B cell (primary cell): Measurements from ENCODE around the gene C3orf70. TPM values are rescaled to one million over a fixed set of nuclear protein-coding genes. Genes with fewer than 3 reads are reported as not detected.

Experiments
- ATAC-seq: fragments of 200-7000 bp; cut with Tn5 transposase; one replicate; pipeline ENCODE4 v1.10.0; 2021; ENCODE audit warnings: low read depth, mild to moderate bottlenecking, moderate number of reproducible peaks, moderate library complexity
- CTCF ChIA-PET: fragments of 350-600 bp; sonication (Branson Sonifier 250); formaldehyde crosslinking; loops from one replicate; lab custom pipeline; 2021; ENCODE audit warnings: antibody characterized with exemption, inconsistent platforms; lab: Charles Lee
- POLR2A ChIA-PET: fragments of 350-600 bp; sonication (Branson Sonifier 250); formaldehyde crosslinking; loops from one replicate; lab custom pipeline; 2021; ENCODE audit warnings: antibody characterized with exemption; lab: Charles Lee
- DNase-seq: peaks from one replicate; pipeline ENCODE4 v3.0.0; 2013
- H2AFZ ChIP-seq: 2 replicates; pipeline ENCODE4 v1.6.1; 2012; ENCODE audit warnings: mild to moderate bottlenecking, low read depth, low read length; ENCODE audit not compliant: insufficient read depth, poor library complexity, severe bottlenecking
- H3K27ac ChIP-seq, 2 donors: 1 replicate in 1 of 2; 2 replicates in 1 of 2; pipeline ENCODE4 v1.5.1; 2012 to 2013; ENCODE audit warnings: low read length in 2 of 2, mild to moderate bottlenecking in 2 of 2, moderate library complexity in 1 of 2
- H3K27me3 ChIP-seq, 4 experiments: fragments of 200-600 bp in 1 of 4; sonication (generic) in 1 of 4; replicated peaks in 1 of 4; 1 replicate in 2 of 4; 2 replicates in 2 of 4; pipeline versions ENCODE4 v1.6.1 to v1.7.0; 2013 to 2016; ENCODE audit warnings: low read length in 3 of 4, mild to moderate bottlenecking in 2 of 4, mixed read lengths in 1 of 4, moderate library complexity in 1 of 4; ENCODE audit not compliant: insufficient read depth in 4 of 4, control insufficient read depth in 3 of 4; ENCODE audit errors: control extremely low read depth in 1 of 4
- H3K36me3 ChIP-seq, 2 experiments: replicated peaks in 1 of 2; 1 replicate in 1 of 2; 2 replicates in 1 of 2; pipeline versions ENCODE4 v1.6.1 to v1.7.1; 2013; ENCODE audit warnings: low read length in 1 of 2; ENCODE audit not compliant: insufficient read depth in 2 of 2, control insufficient read depth in 1 of 2; ENCODE audit errors: control extremely low read depth in 1 of 2, extremely low read depth in 1 of 2
- H3K4me1 ChIP-seq, 2 donors: fragments of 200-600 bp in 1 of 2; sonication (generic) in 1 of 2; 1 replicate in 1 of 2; 2 replicates in 1 of 2; pipeline versions ENCODE4 v1.5.1 to v1.6.1; 2013 to 2017; ENCODE audit warnings: low read length in 2 of 2; ENCODE audit not compliant: control insufficient read depth in 2 of 2, insufficient read depth in 2 of 2
- H3K4me2 ChIP-seq: replicated peaks from 2 replicates; pipeline ENCODE3; 2012; ENCODE audit warnings: mild to moderate bottlenecking, low read depth, low read length; ENCODE audit not compliant: poor library complexity, severe bottlenecking
- H3K4me3 ChIP-seq, 5 experiments: fragments of 200-600 bp in 1 of 5; sonication (generic) in 1 of 5; 1 replicate in 3 of 5; 2 replicates in 2 of 5; pipeline versions ENCODE4 v1.5.1 to v1.7.0; 2011 to 2016; ENCODE audit warnings: low read length in 4 of 5, mild to moderate bottlenecking in 4 of 5, low read depth in 2 of 5, control low read depth in 1 of 5, moderate library complexity in 1 of 5; ENCODE audit not compliant: insufficient read depth in 1 of 5; ENCODE audit errors: control extremely low read depth in 1 of 5, extremely low read depth in 1 of 5
- H3K79me2 ChIP-seq: fragments of 200-600 bp; sonication (generic); one replicate; pipeline ENCODE4 v1.6.0; 2016; ENCODE audit warnings: low read length; ENCODE audit not compliant: control insufficient read depth, insufficient read depth
- H3K9ac ChIP-seq: fragments of 200-600 bp; sonication (generic); 2 replicates; pipeline ENCODE4 v1.6.1; 2017; ENCODE audit warnings: mild to moderate bottlenecking, low read length, moderate library complexity
- H3K9me3 ChIP-seq, 3 donors: one replicate each; pipeline versions ENCODE4 v1.6.1 to v1.7.1; 2013; ENCODE audit warnings: low read length in 2 of 3; ENCODE audit not compliant: control insufficient read depth in 2 of 3, insufficient read depth in 1 of 3; ENCODE audit errors: control extremely low read depth in 1 of 3
- H4K20me1 ChIP-seq: 2 replicates; pipeline ENCODE4 v1.6.0; 2012; ENCODE audit warnings: mild to moderate bottlenecking, low read length; ENCODE audit not compliant: insufficient read depth, control insufficient read depth, poor library complexity, severe bottlenecking
- H3K27ac Mint-ChIP-seq: one replicate; pipeline ENCODE4 v1.8.0; 2021; ENCODE audit warnings: mixed read lengths
- H3K27me3 Mint-ChIP-seq: one replicate; pipeline ENCODE4 v1.8.0; 2021; ENCODE audit warnings: mixed read lengths
- H3K4me1 Mint-ChIP-seq: one replicate; pipeline ENCODE4 v1.8.0; 2021; ENCODE audit warnings: mixed read lengths
- H3K4me3 Mint-ChIP-seq: one replicate; pipeline ENCODE4 v1.8.0; 2021; ENCODE audit warnings: mixed read lengths
- H3K9me3 Mint-ChIP-seq: one replicate; pipeline ENCODE4 v1.8.0; 2022; ENCODE audit warnings: mixed read lengths; ENCODE audit not compliant: insufficient read depth
- EZH2 ChIP-seq: IDR thresholded peaks from 2 replicates; pipeline ENCODE4 v1.6.1; 2012; ENCODE audit warnings: borderline replicate concordance, low read depth, mild to moderate bottlenecking, moderate library complexity, low read length; ENCODE audit not compliant: insufficient read depth, poor library complexity, severe bottlenecking
- WGBS: methylation state at CpG from one replicate; pipeline ENCODE4 v1.1.5; 2013; ENCODE audit warnings: missing lambda C conversion rate; ENCODE audit not compliant: insufficient coverage; 5-methylcytosine and 5-hydroxymethylcytosine counted together
- intact Hi-C: fragments of 100-400 bp; cut with micrococcal nuclease; formaldehyde crosslinking; loops from one replicate; pipeline ENCODE4 v1.10.0; 2022
- polyA plus RNA-seq: library from polyadenylated mRNA; depleted of rRNA; stranded (reverse); fragments of >200 nt; gene quantifications from 2 replicates; pipeline ENCODE4 v1.2.3, GENCODE V29; 2012
- total RNA-seq, 2 donors: library from RNA; stranded (reverse); fragments of 120-200 nt in 1 of 2; gene quantifications; 1 replicate in 1 of 2; 2 replicates in 1 of 2; pipeline versions ENCODE4 v1.2.3 to v1.2.4, GENCODE V29; 2013 to 2022
- TF ChIP-seq, protein P1 (sequence below): fragments of 200-600 bp; IDR thresholded peaks from one replicate; pipeline ENCODE4 v1.8.0; 2022; ENCODE audit warnings: antibody characterized with exemption, mild to moderate bottlenecking

Gene C3orf70
- total and polyA plus RNA-seq, 2 donors (not counting 1 experiment from before 2014, with no cell fraction given), result not detected

DNA sequence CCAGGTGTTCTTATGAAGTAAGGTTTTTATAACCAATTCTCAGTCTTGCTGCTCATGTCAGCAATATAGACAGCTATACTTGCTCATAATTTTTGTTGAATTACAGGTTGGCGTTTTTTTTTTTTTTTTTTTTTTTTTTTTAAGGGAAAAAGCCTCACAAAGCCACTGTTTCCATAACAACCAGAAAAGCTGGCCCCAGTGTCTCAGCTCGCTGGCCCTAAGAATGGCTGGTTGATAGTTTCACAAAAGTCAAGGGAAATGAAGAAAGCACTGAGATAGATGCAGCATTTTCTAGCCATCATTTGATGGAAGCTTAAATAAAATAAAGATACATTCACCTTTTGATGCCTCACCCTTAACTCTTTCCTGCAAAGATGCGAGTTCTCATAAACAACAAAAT, 121.9 kb downstream of the C3orf70 start:
- Mint-ChIP-seq H3K4me1 (no peaks in the 10 kb centered on the region), H3K27ac (no peak overlapping the region), H3K27me3 (no peaks in the 10 kb centered on the region), H3K9me3 (peaks cover 11% of the 10 kb centered on the region), H3K4me3 (no peak overlapping the region)
- DNase-seq (no peak), ATAC-seq (no peak)
- no peaks in the 10 kb centered on the region for H3K79me2 ChIP-seq
- no peak overlapping the region for H3K9ac ChIP-seq
- H3K27me3 ChIP-seq, result no peaks in the 10 kb centered on the region
- POLR2A ChIA-PET, result no interaction called here
- H3K4me2 ChIP-seq, result no peak overlapping the region
- no peak overlapping the region for H3K27ac ChIP-seq
- intact Hi-C loops, result no loop called here
- H2AFZ ChIP-seq, result no peak overlapping the region
- TF ChIP-seq EZH2, result no peak
- TF ChIP-seq, protein P1, sequence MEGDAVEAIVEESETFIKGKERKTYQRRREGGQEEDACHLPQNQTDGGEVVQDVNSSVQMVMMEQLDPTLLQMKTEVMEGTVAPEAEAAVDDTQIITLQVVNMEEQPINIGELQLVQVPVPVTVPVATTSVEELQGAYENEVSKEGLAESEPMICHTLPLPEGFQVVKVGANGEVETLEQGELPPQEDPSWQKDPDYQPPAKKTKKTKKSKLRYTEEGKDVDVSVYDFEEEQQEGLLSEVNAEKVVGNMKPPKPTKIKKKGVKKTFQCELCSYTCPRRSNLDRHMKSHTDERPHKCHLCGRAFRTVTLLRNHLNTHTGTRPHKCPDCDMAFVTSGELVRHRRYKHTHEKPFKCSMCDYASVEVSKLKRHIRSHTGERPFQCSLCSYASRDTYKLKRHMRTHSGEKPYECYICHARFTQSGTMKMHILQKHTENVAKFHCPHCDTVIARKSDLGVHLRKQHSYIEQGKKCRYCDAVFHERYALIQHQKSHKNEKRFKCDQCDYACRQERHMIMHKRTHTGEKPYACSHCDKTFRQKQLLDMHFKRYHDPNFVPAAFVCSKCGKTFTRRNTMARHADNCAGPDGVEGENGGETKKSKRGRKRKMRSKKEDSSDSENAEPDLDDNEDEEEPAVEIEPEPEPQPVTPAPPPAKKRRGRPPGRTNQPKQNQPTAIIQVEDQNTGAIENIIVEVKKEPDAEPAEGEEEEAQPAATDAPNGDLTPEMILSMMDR, result no peak
- no peak overlapping the region for H3K4me3 ChIP-seq
- H3K36me3 ChIP-seq, result peaks cover 0 to 34% of the 10 kb centered on the region in 2 experiments
- CTCF ChIA-PET, result interaction anchor here (0.6 kb wide), 1 partner anchor 18 kb away, joined by 3 read pairs; no protein-coding TSS in a partner anchor
- H3K9me3 ChIP-seq, result peaks cover 0 to 2% (median 0%) of the 10 kb centered on the region in 3 donors
- WGBS, result no CpG with 5 or more reads among the region's 3 CpGs
- H3K4me1 ChIP-seq, result no peaks in the 10 kb centered on the region
- H4K20me1 ChIP-seq, result no peaks in the 10 kb centered on the region

DNA sequence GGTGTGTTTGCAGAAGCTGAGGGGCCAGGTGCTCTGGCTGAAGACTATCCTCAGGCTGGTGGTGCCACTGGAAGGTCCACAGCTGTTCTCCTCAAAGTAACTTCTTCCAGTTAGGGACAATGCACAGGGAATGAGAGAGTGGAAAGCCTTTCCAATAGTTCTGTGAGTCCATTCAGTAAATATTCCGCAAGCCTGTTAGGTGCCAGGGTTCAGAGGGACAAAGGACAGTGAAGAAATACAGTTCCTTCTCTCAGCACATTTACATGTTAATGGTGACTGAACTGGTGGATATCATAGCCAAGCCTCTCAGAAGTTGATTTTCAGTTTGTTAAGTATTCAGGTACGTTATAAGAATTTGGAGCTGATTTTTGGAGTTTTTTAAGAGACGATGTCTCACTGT, 122.5 kb downstream of the C3orf70 start:
- Histone ChIP-seq H3K27ac (no peak overlapping the region), H3K27me3 (no peaks in the 10 kb centered on the region), H3K36me3 (peaks cover 0 to 34% of the 10 kb centered on the region in 2 experiments), H3K4me1 (no peaks in the 10 kb centered on the region), H3K4me3 (no peak overlapping the region), H3K9ac (no peak overlapping the region), H4K20me1 (no peaks in the 10 kb centered on the region), H3K79me2 (no peaks in the 10 kb centered on the region), H3K4me2 (no peak overlapping the region), H3K9me3 (no peaks in the 10 kb centered on the region), H2AFZ (no peak overlapping the region)
- H3K27me3 Mint-ChIP-seq, result no peaks in the 10 kb centered on the region
- H3K4me1 Mint-ChIP-seq, result no peaks in the 10 kb centered on the region
- H3K27ac Mint-ChIP-seq, result no peak overlapping the region
- H3K4me3 Mint-ChIP-seq, result no peak overlapping the region
- ATAC-seq, result no peak
- H3K9me3 Mint-ChIP-seq, result peaks cover 8% of the 10 kb centered on the region
- no peak for DNase-seq
- WGBS, result 100% methylated on average over 3 of the region's 3 CpGs
- intact Hi-C loops, result no loop called here
- TF ChIP-seq, protein P1, result no peak
- TF ChIP-seq EZH2, result no peak
- CTCF ChIA-PET, result interaction anchor here (0.6 kb wide), 1 partner anchor 17 kb away, joined by 3 read pairs; no protein-coding TSS in a partner anchor
- POLR2A ChIA-PET, result no interaction called here
